Skeletal muscle tissue (tissue), 4 donors: ENCODE data around the gene OST4. TPM values are rescaled to one million over a fixed set of nuclear protein-coding genes. Genes with fewer than 3 reads are reported as not detected.

ENCODE experiments used
- H3K27ac ChIP-seq: one replicate; pipeline ENCODE4 v1.7.0; 2013; ENCODE audit warnings: mild to moderate bottlenecking, low read depth, low read length, inconsistent platforms
- H3K27me3 ChIP-seq, 3 donors: one replicate each; pipeline ENCODE4 v1.7.0; 2013; ENCODE audit warnings: low read length in 3 of 3; ENCODE audit not compliant: control insufficient read depth in 3 of 3, insufficient read depth in 3 of 3
- H3K36me3 ChIP-seq, 3 donors: one replicate each; pipeline ENCODE4 v1.7.0; 2013; ENCODE audit warnings: low read length in 3 of 3; ENCODE audit not compliant: control insufficient read depth in 3 of 3, insufficient read depth in 3 of 3
- H3K4me1 ChIP-seq, 3 donors: one replicate each; pipeline ENCODE4 v1.7.0; 2013; ENCODE audit warnings: low read length in 3 of 3, mild to moderate bottlenecking in 3 of 3; ENCODE audit not compliant: control insufficient read depth in 3 of 3, insufficient read depth in 3 of 3
- H3K4me3 ChIP-seq, 3 donors: one replicate each; pipeline ENCODE4 v1.7.0; 2013; ENCODE audit warnings: low read length in 3 of 3
- H3K9ac ChIP-seq, 3 donors: one replicate each; pipeline ENCODE4 v1.7.0; 2013; ENCODE audit warnings: low read length in 3 of 3, mild to moderate bottlenecking in 3 of 3, moderate library complexity in 2 of 3, low read depth in 1 of 3
- H3K9me3 ChIP-seq, 3 donors: one replicate each; pipeline ENCODE4 v1.7.0; 2013; ENCODE audit warnings: low read length in 3 of 3; ENCODE audit not compliant: control insufficient read depth in 3 of 3
- total RNA-seq: library from RNA; depleted of rRNA; stranded (reverse); fragments of >200 nt; gene quantifications from one replicate; pipeline ENCODE4 v1.2.3, GENCODE V29; 2014
- donor health status: Osteomylitis.

OST4 gene
- total RNA-seq, 1 donor from 2014 or later: 352 TPM

DNA sequence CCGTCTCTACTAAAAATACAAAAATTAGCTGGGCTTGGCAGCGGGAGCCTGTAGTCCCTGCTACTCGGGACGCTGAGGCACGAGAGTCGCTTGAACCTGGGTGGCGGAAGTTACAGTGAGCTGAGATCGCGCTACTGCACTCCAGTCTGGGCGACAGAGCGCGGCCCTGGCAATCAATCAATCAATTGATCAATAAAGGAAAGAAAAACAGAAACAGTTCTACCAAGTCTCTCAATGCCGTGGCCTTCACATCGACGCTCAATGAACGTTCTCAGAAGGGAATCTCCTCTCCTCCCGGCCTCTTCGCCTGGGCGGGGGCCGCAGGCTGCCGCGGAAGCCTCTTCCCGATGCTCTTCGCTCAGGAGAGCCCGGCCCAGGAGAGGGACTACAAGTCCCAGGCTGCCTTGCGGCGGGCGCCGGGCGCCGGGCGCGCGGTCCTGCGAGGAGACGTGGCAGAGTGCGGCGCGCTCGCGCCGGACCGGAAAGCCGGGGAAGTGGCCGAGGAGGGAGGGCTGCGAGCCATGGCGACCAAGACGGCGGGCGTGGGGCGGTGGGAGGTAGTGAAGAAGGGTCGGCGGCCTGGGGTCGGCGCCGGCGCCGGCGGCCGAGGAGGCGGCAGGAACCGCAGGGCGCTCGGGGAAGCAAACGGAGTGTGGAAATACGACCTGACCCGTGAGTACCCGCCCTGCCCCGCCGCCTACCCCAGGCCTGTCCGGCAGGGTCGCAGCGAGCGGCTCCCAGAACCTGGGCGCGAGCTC is 38.8 kb downstream of the OST4 start, which contains the start of gene TMEM214:
TMEM214 (plus strand) TSS at position 471 of the 758 bp plus-strand sequence; CDS start at position 522, 51 bp downstream.
- peak within 1 kb of the TSS; percentile 96 to 99 (median 98) for H3K4me3 ChIP-seq
- H3K9me3 ChIP-seq: no peaks in the 10 kb centered on the region
- peak within 1 kb of the TSS; percentile 92 to 98 (median 97) for H3K9ac ChIP-seq
- H3K27ac ChIP-seq: peak within 1 kb of the TSS; percentile 78
- peaks cover 16 to 30% (median 23%) of the 10 kb centered on the region in 3 donors for H3K4me1 ChIP-seq
- peaks cover 31 to 35% (median 31%) of the 10 kb centered on the region in 3 donors for H3K36me3 ChIP-seq
- H3K27me3 ChIP-seq: no peaks in the 10 kb centered on the region

DNA sequence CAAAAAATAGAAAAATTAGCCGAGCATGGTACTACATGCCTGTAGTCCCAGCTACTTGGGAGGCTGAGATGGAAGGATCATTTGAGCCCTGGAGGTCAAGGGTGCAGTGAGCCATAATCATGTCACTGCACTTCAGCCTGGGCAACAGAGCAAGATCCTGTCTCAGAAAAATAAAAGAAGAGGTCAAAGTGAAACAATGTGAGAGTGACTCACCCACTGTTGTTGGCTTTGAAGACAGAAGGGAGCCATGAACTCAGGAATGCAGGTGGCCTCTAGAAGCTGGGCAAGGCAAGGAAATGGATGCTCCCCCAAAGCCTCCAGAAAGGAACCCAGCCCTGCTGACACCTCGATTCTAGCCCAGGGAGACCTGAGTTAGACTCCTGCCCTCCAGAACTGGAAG is 42.4 kb downstream of the OST4 start:
- Histone ChIP-seq H3K36me3 (peaks cover 19 to 33% (median 21%) of the 10 kb centered on the region in 3 donors), H3K9ac (no peak overlapping the region)

DNA sequence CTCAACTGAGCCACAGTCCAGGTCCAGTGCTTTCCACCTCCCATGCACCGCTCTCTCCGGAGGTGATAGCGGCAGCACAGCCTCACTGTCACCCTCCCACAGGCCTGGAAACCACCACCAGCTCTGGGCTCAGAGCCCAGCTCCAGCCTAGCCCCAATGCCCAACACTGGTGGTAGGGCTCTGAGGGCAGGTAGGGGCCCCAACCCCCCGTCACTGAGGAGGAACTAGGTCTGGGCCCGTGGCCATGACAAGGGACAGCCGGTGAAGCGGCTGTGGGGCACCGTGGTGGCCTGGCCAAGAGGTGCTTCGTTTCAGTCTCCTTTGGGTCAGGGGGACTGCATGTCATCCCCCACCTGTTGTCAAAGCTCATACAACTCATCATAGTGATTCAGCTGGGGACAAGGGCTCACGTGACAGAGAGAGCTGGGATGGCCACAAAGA is 44.2 kb downstream of the OST4 start:
- H3K4me3 ChIP-seq: no peak overlapping the region

More for the DNA sequence above, 42.4 kb downstream of the OST4 start:
- H3K27ac ChIP-seq: no peak overlapping the region
- H3K4me3 ChIP-seq: no peak overlapping the region
- peaks cover 24 to 42% (median 41%) of the 10 kb centered on the region in 3 donors for H3K4me1 ChIP-seq
- no peaks in the 10 kb centered on the region for H3K9me3 ChIP-seq
- H3K27me3 ChIP-seq: no peaks in the 10 kb centered on the region

DNA sequence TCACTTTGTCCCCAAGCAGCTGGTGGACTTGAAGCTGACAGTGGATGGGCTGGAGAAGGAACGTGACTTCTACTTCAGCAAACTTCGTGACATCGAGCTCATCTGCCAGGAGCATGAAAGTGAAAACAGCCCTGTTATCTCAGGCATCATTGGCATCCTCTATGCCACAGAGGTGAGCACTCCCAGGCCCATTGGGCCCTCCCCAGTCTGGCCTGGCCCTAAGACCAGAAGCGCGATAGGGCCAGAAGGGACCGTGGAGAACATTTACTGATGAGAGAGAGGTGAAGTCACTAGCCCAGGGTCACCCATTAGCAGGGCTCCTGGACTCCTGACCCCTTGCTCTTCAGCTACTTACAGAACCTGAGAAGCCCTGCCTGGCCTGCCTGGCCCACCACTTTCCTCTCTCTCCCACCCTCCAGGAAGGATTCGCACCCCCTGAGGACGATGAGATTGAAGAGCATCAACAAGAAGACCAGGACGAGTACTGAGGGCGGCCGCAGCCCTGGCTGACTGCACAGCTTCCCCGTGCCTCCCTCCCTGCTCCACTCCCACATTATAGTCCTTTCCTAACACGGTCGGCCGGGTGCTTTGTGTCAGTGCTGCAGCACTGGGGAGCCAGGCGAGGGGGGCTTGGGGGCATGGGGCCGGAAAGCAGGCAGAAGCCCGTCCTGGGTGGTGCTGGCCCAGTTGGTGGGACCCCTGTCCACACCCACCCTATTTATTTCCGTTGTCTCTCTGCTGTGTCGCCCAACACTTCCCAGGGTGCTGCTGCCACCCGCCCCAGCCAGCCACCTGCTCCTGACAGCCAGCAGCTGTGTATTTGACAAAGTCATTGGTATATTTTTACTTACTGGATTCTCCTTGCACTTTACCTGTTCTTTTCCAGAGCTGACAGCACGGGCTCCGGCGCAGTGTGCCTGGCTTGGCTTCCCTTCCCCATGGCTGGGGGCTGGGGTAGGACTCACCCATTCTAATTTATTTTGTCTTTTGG is 45.3 kb downstream of the OST4 start:
- Histone ChIP-seq H3K4me1 (peaks cover 22 to 34% (median 34%) of the 10 kb centered on the region in 3 donors), H3K4me3 (peak overlapping the region in 1 of 3 donors; percentile 22), H3K27me3 (no peaks in the 10 kb centered on the region), H3K9me3 (no peaks in the 10 kb centered on the region), H3K36me3 (peaks cover 38 to 53% (median 39%) of the 10 kb centered on the region in 3 donors), H3K27ac (peak overlapping the region; percentile 88), H3K9ac (peak overlapping the region in 2 of 3 donors; percentile 16 to 62)

More for the DNA sequence above, 44.2 kb downstream of the OST4 start:
- peak overlapping the region in 2 of 3 donors; percentile 50 to 62 for H3K9ac ChIP-seq
- peaks cover 15 to 28% (median 26%) of the 10 kb centered on the region in 3 donors for H3K4me1 ChIP-seq
- peak overlapping the region; percentile 88 for H3K27ac ChIP-seq
- peaks cover 37 to 51% (median 37%) of the 10 kb centered on the region in 3 donors for H3K36me3 ChIP-seq
- no peaks in the 10 kb centered on the region for H3K27me3 ChIP-seq
- no peaks in the 10 kb centered on the region for H3K9me3 ChIP-seq

DNA sequence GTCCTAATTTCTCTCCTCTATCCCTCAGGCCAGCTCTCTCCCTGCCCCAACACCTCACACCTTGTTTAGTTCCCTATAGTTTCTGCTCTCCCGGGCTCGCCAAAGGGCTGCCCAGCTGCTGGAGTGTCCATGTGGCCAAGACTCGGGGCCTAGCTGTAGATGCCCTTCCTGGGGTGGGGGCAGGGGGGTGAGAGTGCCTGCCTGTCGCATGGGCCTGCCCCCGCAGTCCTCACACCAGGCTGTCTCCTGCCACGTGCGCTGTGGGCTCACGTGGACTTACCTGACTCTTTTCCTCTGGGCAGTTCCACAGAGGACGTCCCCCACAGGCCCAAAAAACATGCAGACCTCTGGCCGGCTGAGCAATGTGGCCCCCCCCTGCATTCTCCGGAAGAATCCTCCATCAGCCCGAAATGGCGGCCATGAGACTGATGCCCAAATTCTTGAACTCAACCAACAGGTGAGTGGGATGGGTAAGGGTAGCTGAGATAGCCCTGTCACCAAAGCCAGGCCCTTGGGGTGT is 46.1 kb downstream of the OST4 start:
- Histone ChIP-seq H3K9ac (no peak overlapping the region), H3K27me3 (no peaks in the 10 kb centered on the region), H3K4me3 (no peak overlapping the region), H3K27ac (peak overlapping the region; percentile 88), H3K4me1 (peaks cover 30 to 42% (median 41%) of the 10 kb centered on the region in 3 donors), H3K36me3 (peaks cover 38 to 53% (median 39%) of the 10 kb centered on the region in 3 donors), H3K9me3 (no peaks in the 10 kb centered on the region)

DNA sequence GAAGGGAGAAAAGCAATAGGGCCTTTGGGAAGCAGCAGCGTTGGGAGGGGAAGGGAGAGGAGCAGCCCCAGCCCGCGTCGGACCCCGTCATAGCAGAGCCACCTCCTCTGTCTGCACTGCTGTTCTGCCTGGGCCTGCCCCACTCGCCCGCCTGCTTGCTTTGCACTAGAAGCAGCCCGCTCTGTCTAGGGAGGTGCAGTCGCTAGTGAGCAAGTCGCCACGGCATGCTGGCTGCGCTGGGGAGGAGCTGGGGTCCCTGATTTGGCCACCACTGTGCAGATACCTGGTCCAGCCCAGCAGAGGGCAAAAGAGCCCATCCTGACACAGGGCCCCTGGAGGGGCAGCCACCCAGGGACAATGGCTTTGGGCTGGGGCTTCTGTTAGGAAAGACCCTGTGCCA is 46.6 kb downstream of the OST4 start:
- H3K4me3 ChIP-seq: no peak overlapping the region
- H3K27ac ChIP-seq: no peak overlapping the region
- no peaks in the 10 kb centered on the region for H3K27me3 ChIP-seq
- H3K4me1 ChIP-seq: peaks cover 31 to 47% (median 45%) of the 10 kb centered on the region in 3 donors
- no peak overlapping the region for H3K9ac ChIP-seq
- peaks cover 36 to 53% (median 38%) of the 10 kb centered on the region in 3 donors for H3K36me3 ChIP-seq
- no peaks in the 10 kb centered on the region for H3K9me3 ChIP-seq

DNA sequence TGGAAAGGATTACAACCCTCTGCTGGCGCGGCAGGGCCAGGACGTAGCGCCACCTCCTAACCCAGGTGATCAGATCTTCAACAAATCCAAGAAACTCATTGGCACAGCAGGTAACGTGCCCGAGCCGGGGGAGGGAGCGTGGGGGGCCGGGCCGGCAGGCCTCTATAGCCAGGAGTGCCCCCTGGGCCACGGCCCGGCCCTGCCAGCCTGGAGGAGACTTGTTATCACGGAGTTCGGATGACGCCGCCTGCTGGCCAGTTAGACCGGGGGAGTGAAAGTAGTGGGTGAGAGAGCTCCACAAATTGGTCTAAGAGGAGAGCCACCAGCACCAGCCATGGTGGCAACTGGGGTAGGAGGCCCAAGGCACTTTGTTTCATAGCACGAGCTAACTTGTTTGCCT is 47.3 kb downstream of the OST4 start:
- H3K36me3 ChIP-seq: peaks cover 36 to 53% (median 38%) of the 10 kb centered on the region in 3 donors
- H3K4me1 ChIP-seq: peaks cover 37 to 54% (median 46%) of the 10 kb centered on the region in 3 donors
- H3K9me3 ChIP-seq: no peaks in the 10 kb centered on the region
- H3K4me3 ChIP-seq: no peak overlapping the region
- H3K27ac ChIP-seq: no peak overlapping the region
- H3K27me3 ChIP-seq: no peaks in the 10 kb centered on the region
- no peak overlapping the region for H3K9ac ChIP-seq

DNA sequence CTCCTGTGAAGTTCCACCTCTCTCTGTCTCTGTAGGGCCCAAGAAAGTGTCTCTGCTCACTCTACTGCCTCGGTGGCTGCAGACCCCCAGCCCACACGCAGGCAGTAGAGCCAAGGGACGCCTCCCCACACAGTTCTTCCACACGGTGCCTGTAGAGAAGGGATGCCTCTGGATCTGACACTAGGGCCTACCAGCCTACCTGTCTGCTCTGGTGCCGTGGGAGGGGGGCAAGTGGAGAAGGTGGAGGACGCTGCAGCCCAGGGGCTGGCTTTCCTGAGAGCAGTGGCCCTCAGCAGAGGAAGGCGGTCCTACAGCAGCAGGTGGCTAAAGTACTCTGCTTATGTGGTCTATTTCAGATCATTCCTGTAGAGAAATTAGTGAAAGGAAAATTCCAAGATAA is 47.7 kb downstream of the OST4 start:
- Histone ChIP-seq H3K4me1 (peaks cover 39 to 54% (median 49%) of the 10 kb centered on the region in 3 donors), H3K9me3 (no peaks in the 10 kb centered on the region), H3K27me3 (no peaks in the 10 kb centered on the region), H3K27ac (no peak overlapping the region), H3K36me3 (peaks cover 33 to 53% (median 38%) of the 10 kb centered on the region in 3 donors), H3K9ac (no peak overlapping the region), H3K4me3 (no peak overlapping the region)

DNA sequence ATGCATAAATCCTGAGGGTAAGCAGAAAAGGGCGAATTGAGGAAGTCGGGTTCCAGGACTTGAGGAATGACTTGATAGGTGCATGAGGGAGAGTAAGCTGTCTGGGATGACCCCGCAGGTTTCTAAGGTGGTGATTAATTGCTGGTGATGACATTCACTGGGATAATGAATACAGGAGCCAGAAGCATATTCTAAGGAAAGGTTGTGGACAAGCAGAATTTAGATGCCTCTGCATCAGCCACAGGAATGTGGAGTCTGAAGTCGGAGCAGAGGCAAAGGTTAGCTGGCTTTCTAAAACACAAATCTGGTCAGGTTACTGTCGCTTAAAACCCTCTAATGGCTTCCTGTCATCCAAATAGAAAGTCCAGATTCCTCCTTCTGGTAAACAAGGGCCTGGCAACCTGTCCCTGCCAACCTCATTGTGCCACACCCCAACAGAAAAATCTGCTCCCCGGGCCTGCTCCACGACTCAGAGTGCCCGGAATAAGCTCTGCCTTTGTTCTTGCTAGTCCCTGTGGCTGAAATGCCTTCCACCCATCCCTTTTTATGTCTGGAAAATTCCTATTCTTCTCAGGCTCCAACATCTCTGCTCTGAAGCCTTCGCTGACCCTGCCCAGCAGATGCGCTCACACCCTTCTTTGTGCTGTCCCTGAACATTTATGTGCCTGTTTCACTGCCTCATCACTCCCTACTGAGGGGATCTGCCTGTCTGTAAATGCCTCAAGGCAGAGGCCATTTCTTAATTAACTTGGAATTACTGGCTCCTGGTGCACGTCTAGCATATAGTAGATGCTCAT is 50.0 kb downstream of the OST4 start:
- H3K4me1 ChIP-seq: peaks cover 48 to 62% (median 56%) of the 10 kb centered on the region in 3 donors
- no peak overlapping the region for H3K4me3 ChIP-seq
- H3K9me3 ChIP-seq: no peaks in the 10 kb centered on the region
- H3K36me3 ChIP-seq: peaks cover 33 to 41% (median 33%) of the 10 kb centered on the region in 3 donors
- H3K27ac ChIP-seq: peak overlapping the region; percentile 27
- peak overlapping the region in 1 of 3 donors; percentile 43 for H3K9ac ChIP-seq
- no peaks in the 10 kb centered on the region for H3K27me3 ChIP-seq
